Spleen (tissue), 7 donors: ENCODE results near the gene RNF207.

Experiments used
- CTCF ChIP-seq, 11 experiments: fragments of 200-600 bp in 7 of 11; fragments of 450-650 bp in 4 of 11; sonication (generic) in 4 of 11; IDR thresholded peaks in 8 of 11; conservative IDR thresholded peaks in 3 of 11; 1 replicate in 7 of 11; 2 replicates in 4 of 11; pipeline versions ENCODE4 v1.4.0 to v1.8.0; 2016 to 2021; ENCODE audit warnings: antibody characterized with exemption in 11 of 11, inconsistent platforms in 4 of 11, mild to moderate bottlenecking in 1 of 11
- POLR2A ChIP-seq, 3 donors: fragments of 450-650 bp; IDR thresholded peaks; one replicate each; pipeline ENCODE4 v1.5.1; 2017; ENCODE audit warnings: antibody characterized with exemption in 3 of 3, mild to moderate bottlenecking in 1 of 3
- POLR2AphosphoS5 ChIP-seq, 3 donors: sonication (generic); formaldehyde crosslinking; IDR thresholded peaks; one replicate each; pipeline ENCODE4 v1.5.1; 2017; ENCODE audit warnings: antibody characterized with exemption in 3 of 3
- donor health status: DM: no; HTN: no; CAD: no; lungs with moderate emphysema.
- donor health status: DM: no; HTN: no; CAD: no.
- donor health status: DM: no; HTN: no; CAD: no.

GRCh38 chr1:6245869-6246496 is 40.1 kb downstream of the RNF207 start:
- TF ChIP-seq POLR2A (IDR thresholded peaks at IDR 0.05) = no peak
- no peak for TF ChIP-seq CTCF (IDR thresholded peaks at IDR 0.05 in 8 of 11, conservative IDR thresholded peaks at IDR 0.05 in 3 of 11)
- TF ChIP-seq POLR2AphosphoS5 (IDR thresholded peaks at IDR 0.05) = no peak
